Neural cell (in vitro differentiated cells): ENCODE measurements around the gene DPM2. TPM values are rescaled to one million over a fixed set of nuclear protein-coding genes. Genes with fewer than 3 reads are reported as not detected.

Experiments used
- H2AFZ ChIP-seq: fragments of 200-600, 300-800 bp; sonication (generic), shearing (Covaris generic); 2 replicates; pipeline ENCODE4 v1.6.0; 2014; ENCODE audit warnings: low read depth, mild to moderate bottlenecking, antibody characterized with exemption, low read length, moderate library complexity
- H3F3A ChIP-seq: fragments of 200-600 bp; shearing (Covaris generic); 2 replicates; pipeline ENCODE4 v1.6.1; 2016; ENCODE audit warnings: mild to moderate bottlenecking, moderate library complexity, mixed read lengths, antibody characterized with exemption, low read length; ENCODE audit not compliant: insufficient read depth, poor library complexity, severe bottlenecking
- H3K27ac ChIP-seq: fragments of 200-600, 300-800 bp; sonication (generic), shearing (Covaris generic); 2 replicates; pipeline ENCODE4 v1.5.1; 2014; ENCODE audit warnings: mild to moderate bottlenecking, low read length, moderate library complexity
- H3K27me3 ChIP-seq: fragments of 300-800, 200-600 bp; sonication (generic), shearing (Covaris generic); 2 replicates; pipeline ENCODE4 v1.6.0; 2014; ENCODE audit warnings: mild to moderate bottlenecking, low read depth, low read length, moderate library complexity; ENCODE audit not compliant: insufficient read depth
- H3K36me3 ChIP-seq: fragments of 300-800, 200-600 bp; sonication (generic), shearing (Covaris generic); 2 replicates; pipeline ENCODE4 v1.5.1; 2014; ENCODE audit warnings: mild to moderate bottlenecking, antibody characterized with exemption, low read length, moderate library complexity; ENCODE audit not compliant: insufficient read depth
- H3K4me2 ChIP-seq: fragments of 300-800, 200-600 bp; sonication (generic), shearing (Covaris generic); 2 replicates; pipeline ENCODE4 v1.6.0; 2014; ENCODE audit warnings: mild to moderate bottlenecking, low read length
- H3K4me3 ChIP-seq: fragments of 300-800, 200-600 bp; sonication (generic), shearing (Covaris generic); 2 replicates; pipeline ENCODE4 v1.5.1; 2014; ENCODE audit warnings: mild to moderate bottlenecking, low read length, moderate library complexity
- H3K79me2 ChIP-seq: fragments of 200-600 bp; shearing (Covaris generic); replicated peaks from 2 replicates; pipeline ENCODE4 v1.6.0; 2014; ENCODE audit warnings: mild to moderate bottlenecking, low read length, moderate library complexity; ENCODE audit not compliant: insufficient read depth
- H3K9ac ChIP-seq: fragments of 300-800, 200-600 bp; sonication (generic), shearing (Covaris generic); 2 replicates; pipeline ENCODE4 v1.6.1; 2016; ENCODE audit warnings: mild to moderate bottlenecking, low read length, mixed read lengths
- H3K9me2 ChIP-seq: fragments of 200-600 bp; shearing (Covaris generic); 2 replicates; pipeline ENCODE4 v1.6.1; 2016; ENCODE audit warnings: mild to moderate bottlenecking, low read length, mixed read lengths; ENCODE audit not compliant: insufficient read depth
- H3K9me3 ChIP-seq: fragments of 200-600, 300-800 bp; sonication (generic), shearing (Covaris generic); 2 replicates; pipeline ENCODE4 v1.6.1; 2016; ENCODE audit warnings: mild to moderate bottlenecking, mixed run types, low read length, moderate library complexity, mixed read lengths
- H4K20me1 ChIP-seq: fragments of 200-600 bp; shearing (Covaris generic); 2 replicates; pipeline ENCODE4 v1.6.1; 2016; ENCODE audit warnings: mild to moderate bottlenecking, mixed run types; ENCODE audit not compliant: insufficient read depth
- CTCF ChIP-seq: fragments of 450-650 bp; IDR thresholded peaks from 2 replicates; pipeline ENCODE4 v1.5.1; 2014; ENCODE audit warnings: antibody characterized with exemption, mild to moderate bottlenecking, moderate library complexity; ENCODE audit not compliant: poor library complexity, severe bottlenecking
- EP300 ChIP-seq: fragments of 450-650 bp; conservative IDR thresholded peaks from 2 replicates; pipeline ENCODE4 v1.6.1; 2014; ENCODE audit warnings: antibody characterized with exemption, mild to moderate bottlenecking, moderate library complexity; ENCODE audit not compliant: poor library complexity, severe bottlenecking
- MXI1 ChIP-seq: fragments of 450-650 bp; conservative IDR thresholded peaks from 2 replicates; pipeline ENCODE4 v1.6.1; 2014; ENCODE audit warnings: antibody characterized with exemption, mild to moderate bottlenecking; ENCODE audit not compliant: poor library complexity, severe bottlenecking
- POLR2AphosphoS5 ChIP-seq: IDR thresholded peaks from 2 replicates; pipeline ENCODE4 v1.6.1; 2012
- RAD21 ChIP-seq: fragments of 450-650 bp; conservative IDR thresholded peaks from 2 replicates; pipeline ENCODE4 v1.6.1; 2014; ENCODE audit warnings: antibody characterized with exemption, mild to moderate bottlenecking, moderate library complexity
- SMC3 ChIP-seq: fragments of 450-650 bp; conservative IDR thresholded peaks from 2 replicates; pipeline ENCODE4 v1.6.1; 2014; ENCODE audit warnings: antibody characterized with exemption, mild to moderate bottlenecking, moderate library complexity; ENCODE audit not compliant: poor library complexity
- TAF1 ChIP-seq: IDR thresholded peaks from 2 replicates; pipeline ENCODE4 v1.6.1; 2012; ENCODE audit warnings: low read depth
- polyA plus RNA-seq: library from polyadenylated mRNA; depleted of rRNA; stranded (reverse); fragments of >200 nt; gene quantifications from 2 replicates; pipeline ENCODE4 v1.2.3, GENCODE V29; 2014
- TF ChIP-seq, protein P1 (sequence below): IDR thresholded peaks from 2 replicates; pipeline ENCODE4 v1.6.1; 2012; ENCODE audit warnings: borderline replicate concordance

DPM2 gene
- polyA plus RNA-seq, 1 donor from 2014 or later: 30.5 TPM

- Histone ChIP-seq H3K36me3 (no peaks in the 10 kb centered on the region), H3K27ac (no peak overlapping the region), H3K4me3 (no peak overlapping the region), H3K4me2 (no peak overlapping the region), H3K9ac (no peak overlapping the region), H3K27me3 (no peaks in the 10 kb centered on the region), H3F3A (no peaks in the 10 kb centered on the region), H3K9me2 (no peaks in the 10 kb centered on the region), H2AFZ (no peak overlapping the region), H3K9me3 (no peaks in the 10 kb centered on the region), H4K20me1 (no peaks in the 10 kb centered on the region), H3K79me2 (no peaks in the 10 kb centered on the region)
- TF ChIP-seq SMC3 (no peak), MXI1 (no peak), EP300 (no peak), CTCF (no peak)
- TF ChIP-seq, protein P1, sequence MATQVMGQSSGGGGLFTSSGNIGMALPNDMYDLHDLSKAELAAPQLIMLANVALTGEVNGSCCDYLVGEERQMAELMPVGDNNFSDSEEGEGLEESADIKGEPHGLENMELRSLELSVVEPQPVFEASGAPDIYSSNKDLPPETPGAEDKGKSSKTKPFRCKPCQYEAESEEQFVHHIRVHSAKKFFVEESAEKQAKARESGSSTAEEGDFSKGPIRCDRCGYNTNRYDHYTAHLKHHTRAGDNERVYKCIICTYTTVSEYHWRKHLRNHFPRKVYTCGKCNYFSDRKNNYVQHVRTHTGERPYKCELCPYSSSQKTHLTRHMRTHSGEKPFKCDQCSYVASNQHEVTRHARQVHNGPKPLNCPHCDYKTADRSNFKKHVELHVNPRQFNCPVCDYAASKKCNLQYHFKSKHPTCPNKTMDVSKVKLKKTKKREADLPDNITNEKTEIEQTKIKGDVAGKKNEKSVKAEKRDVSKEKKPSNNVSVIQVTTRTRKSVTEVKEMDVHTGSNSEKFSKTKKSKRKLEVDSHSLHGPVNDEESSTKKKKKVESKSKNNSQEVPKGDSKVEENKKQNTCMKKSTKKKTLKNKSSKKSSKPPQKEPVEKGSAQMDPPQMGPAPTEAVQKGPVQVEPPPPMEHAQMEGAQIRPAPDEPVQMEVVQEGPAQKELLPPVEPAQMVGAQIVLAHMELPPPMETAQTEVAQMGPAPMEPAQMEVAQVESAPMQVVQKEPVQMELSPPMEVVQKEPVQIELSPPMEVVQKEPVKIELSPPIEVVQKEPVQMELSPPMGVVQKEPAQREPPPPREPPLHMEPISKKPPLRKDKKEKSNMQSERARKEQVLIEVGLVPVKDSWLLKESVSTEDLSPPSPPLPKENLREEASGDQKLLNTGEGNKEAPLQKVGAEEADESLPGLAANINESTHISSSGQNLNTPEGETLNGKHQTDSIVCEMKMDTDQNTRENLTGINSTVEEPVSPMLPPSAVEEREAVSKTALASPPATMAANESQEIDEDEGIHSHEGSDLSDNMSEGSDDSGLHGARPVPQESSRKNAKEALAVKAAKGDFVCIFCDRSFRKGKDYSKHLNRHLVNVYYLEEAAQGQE: no peak
Observed at GRCh38 chr9:127905004-127905728, 32.5 kb downstream of the DPM2 start.

DNA sequence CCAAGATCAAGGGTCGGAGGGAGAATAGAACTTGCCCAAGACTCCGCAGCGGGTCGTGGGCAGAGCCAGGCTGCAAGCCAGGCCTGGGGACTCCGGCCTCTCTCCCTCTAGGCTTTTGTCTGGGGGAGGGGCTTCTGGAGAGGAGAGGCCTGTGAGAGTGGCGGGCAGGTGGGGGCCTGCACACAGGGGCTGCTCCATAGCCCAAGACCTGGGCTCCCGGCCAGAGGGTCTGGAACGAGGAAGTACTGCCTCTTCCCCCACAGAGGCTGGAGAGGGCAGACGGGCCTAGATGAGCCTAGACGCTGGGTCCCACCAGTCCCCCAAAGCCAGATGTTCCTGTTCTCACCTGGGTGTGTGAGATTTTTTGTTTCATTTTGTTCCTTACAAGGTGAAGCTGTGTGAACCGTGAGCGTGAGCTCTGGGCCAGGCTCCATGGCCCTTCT, 33.1 kb downstream of the DPM2 start:
- H3K9me2 ChIP-seq: no peaks in the 10 kb centered on the region
- H3K27ac ChIP-seq: no peak overlapping the region
- H3K27me3 ChIP-seq: no peaks in the 10 kb centered on the region
- no peak overlapping the region for H3K4me3 ChIP-seq
- no peaks in the 10 kb centered on the region for H3K36me3 ChIP-seq
- no peaks in the 10 kb centered on the region for H3K9me3 ChIP-seq
- no peak overlapping the region for H3K4me2 ChIP-seq
- no peak overlapping the region for H2AFZ ChIP-seq
- H3K9ac ChIP-seq: no peak overlapping the region
- H4K20me1 ChIP-seq: no peaks in the 10 kb centered on the region
- TF ChIP-seq EP300: no peak
- TF ChIP-seq, protein P1: no peak
- TF ChIP-seq TAF1: no peak
- TF ChIP-seq MXI1: no peak
- no peak for TF ChIP-seq CTCF
- no peak for TF ChIP-seq POLR2AphosphoS5
- TF ChIP-seq RAD21: no peak
- H3F3A ChIP-seq: no peaks in the 10 kb centered on the region
- no peaks in the 10 kb centered on the region for H3K79me2 ChIP-seq
